ENCODE data around the gene PGM1.

- TF ChIP-seq CTCF (IDR thresholded peaks at IDR 0.05; ENCODE audit: insufficient read depth, low read depth, low read length) (no peak), EZH2 (IDR thresholded peaks at IDR 0.05; ENCODE audit: insufficient read depth, low read length) (no peak)
These were observed 71.5 kb downstream of the PGM1 start for GRCh38 chr1:63664742-63665141.
